ENCODE measurements around the gene ANKHD1.
"Not testable (repeated sequence)": the region's sequence is repeated elsewhere in the genome, so short reads cannot be mapped to it uniquely, and the experiment has no call there.

The ANKHD1 gene

DNA sequence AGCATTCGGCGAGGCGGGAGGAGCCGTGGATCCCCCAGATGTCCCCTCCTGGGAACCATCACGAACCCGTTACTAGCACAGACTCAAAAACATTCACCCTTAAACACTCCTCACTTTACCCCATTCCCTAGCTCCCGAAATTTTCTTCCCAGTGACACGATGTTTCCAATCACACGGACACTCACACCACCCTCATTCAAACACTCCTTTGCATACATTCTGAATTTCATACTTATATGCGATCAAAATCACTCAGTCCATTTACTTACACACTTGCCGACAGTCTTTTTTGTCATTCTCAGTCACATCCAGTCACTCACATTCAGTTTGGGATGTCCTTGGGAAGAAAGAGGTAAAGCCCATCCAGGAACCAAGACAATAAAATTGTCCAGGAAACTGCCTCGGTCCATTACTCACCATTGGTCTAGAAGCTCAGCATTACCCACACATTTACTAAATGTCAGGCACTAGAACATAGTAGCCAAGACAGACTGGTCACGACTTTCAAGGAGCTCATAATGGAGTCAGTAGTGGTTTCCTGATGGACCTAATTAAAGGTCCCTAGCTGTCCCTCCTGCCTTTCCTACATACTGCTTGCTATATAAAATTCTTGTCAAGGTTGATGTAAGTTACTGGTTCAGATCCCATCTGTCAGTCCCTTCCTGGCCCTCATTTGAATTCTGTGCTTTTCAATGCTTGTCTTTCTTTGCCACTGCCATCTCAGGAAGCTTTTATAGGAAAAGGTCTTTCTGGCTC, 163.6 kb downstream of the ANKHD1 start:
- DNase-seq (ENCODE audit: low read depth), result no peak

DNA sequence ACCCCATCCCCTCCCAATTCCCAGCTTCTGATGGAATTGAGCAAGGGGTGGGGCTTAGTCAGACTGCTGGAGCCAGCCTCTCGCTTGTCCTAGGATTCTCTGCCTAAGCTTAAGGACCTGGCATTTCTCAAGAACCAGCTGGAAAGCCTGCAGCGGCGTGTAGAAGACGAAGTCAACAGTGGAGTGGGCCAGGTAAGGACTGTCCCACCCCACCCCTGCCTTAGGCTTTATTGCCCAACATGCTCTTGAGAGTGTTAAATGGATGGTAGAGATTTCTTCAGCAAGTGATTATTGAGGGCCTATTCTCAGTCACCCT, 164.1 kb downstream of the ANKHD1 start:
- no peak for DNase-seq (ENCODE audit: low read depth)

DNA sequence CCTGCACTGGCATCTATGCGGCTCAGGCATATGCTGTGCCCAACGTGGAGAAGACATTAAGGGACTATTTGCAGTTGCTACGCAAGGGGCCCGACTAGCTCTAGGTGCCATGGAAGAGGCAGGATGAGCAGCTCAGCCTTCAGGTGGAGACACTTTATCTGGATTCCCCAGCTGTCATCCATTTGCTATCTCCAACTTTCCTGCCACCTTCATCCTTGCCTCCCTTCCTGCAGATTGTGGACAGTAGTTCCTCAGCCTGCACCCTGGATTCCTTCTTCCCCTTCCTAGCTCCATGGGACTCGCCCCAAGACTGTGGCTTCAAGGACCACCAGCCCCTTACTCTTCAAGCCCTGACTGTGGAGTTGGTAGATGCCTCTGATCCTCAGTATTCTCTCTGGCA, 165.0 kb downstream of the ANKHD1 start:
- DNase-seq (ENCODE audit: low read depth), result no peak

DNA sequence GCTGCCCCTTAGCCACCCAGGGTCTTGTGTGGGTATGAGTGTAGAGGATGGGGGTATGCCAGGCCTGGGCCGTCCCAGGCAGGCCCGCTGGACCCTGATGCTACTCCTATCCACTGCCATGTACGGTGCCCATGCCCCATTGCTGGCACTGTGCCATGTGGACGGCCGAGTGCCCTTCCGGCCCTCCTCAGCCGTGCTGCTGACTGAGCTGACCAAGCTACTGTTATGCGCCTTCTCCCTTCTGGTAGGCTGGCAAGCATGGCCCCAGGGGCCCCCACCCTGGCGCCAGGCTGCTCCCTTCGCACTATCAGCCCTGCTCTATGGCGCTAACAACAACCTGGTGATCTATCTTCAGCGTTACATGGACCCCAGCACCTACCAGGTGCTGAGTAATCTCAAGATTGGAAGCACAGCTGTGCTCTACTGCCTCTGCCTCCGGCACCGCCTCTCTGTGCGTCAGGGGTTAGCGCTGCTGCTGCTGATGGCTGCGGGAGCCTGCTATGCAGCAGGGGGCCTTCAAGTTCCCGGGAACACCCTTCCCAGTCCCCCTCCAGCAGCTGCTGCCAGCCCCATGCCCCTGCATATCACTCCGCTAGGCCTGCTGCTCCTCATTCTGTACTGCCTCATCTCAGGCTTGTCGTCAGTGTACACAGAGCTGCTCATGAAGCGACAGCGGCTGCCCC, 165.6 kb downstream of the ANKHD1 start:
- no peak for DNase-seq (ENCODE audit: low read depth)

DNA sequence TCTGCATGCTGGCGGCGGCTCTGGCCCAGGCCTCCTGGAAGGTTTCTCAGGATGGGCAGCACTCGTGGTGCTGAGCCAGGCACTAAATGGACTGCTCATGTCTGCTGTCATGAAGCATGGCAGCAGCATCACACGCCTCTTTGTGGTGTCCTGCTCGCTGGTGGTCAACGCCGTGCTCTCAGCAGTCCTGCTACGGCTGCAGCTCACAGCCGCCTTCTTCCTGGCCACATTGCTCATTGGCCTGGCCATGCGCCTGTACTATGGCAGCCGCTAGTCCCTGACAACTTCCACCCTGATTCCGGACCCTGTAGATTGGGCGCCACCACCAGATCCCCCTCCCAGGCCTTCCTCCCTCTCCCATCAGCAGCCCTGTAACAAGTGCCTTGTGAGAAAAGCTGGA, 166.2 kb downstream of the ANKHD1 start:
- no peak for DNase-seq (ENCODE audit: low read depth)

DNA sequence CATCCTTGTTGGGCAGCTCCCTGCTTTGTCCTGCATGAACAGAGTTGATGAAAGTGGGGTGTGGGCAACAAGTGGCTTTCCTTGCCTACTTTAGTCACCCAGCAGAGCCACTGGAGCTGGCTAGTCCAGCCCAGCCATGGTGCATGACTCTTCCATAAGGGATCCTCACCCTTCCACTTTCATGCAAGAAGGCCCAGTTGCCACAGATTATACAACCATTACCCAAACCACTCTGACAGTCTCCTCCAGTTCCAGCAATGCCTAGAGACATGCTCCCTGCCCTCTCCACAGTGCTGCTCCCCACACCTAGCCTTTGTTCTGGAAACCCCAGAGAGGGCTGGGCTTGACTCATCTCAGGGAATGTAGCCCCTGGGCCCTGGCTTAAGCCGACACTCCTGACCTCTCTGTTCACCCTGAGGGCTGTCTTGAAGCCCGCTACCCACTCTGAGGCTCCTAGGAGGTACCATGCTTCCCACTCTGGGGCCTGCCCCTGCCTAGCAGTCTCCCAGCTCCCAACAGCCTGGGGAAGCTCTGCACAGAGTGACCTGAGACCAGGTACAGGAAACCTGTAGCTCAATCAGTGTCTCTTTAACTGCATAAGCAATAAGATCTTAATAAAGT, 166.9 kb downstream of the ANKHD1 start:
- no peak for DNase-seq (ENCODE audit: low read depth)

DNA sequence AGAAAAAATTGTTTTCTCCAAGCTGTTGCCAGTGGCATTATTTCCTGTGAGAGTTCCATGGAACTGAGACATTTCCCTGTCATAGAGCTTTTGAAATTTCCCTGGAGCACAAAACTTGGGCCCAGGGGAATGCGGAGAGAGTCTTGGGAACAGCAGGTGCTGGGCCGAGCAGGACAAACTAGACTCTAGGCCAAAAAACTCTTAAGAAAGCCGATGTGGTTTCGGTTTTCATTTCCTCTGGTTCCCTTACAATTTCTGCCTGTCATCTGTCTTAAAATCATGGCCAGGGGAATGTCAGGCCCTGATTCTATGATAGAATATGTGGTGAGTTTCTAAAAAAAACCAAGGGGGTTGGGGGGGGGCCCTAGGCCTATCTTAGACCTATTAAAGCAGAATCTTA, 167.6 kb downstream of the ANKHD1 start:
- no peak for DNase-seq (ENCODE audit: low read depth)

DNA sequence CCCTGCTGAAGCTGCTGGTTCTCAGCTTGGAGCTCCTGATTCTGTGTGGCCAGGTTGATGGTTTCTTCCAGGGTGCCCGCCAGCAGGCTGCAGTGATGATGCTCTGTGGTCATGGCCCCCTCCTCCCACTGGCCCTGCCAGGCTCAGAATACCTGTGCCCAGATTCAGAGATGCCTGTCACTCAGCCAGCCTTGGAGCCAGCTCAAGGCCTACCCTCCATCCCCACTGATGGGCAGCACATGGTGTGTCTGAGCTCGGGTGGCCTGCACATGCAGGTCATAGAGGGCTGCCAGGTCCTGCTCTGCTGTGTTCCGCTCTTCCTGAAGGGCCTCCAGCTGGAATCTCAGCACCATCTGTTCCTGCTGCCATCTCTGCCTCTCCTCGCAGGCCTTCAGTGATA, 168.4 kb downstream of the ANKHD1 start:
- DNase-seq (ENCODE audit: low read depth), result no peak

DNA sequence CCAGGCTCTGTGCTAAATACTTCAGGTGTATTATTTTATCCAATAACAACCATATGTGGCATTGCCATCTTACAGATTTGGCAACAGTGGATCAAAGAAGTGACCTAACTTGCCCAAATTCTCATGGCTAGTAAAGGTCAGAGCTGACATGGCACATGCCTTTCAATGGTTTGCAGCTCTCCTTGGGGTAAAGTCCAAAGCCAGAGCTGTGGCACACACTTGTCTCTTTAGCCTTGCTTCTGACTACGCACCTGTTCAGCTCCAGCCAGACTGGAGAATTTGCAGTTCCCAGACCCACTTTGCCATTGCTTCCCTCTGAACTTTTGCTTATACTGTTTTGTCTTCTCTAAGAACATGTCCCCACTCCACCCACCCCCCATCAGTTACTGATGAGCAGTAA, 168.9 kb downstream of the ANKHD1 start:
- DNase-seq (ENCODE audit: low read depth), result no peak

DNA sequence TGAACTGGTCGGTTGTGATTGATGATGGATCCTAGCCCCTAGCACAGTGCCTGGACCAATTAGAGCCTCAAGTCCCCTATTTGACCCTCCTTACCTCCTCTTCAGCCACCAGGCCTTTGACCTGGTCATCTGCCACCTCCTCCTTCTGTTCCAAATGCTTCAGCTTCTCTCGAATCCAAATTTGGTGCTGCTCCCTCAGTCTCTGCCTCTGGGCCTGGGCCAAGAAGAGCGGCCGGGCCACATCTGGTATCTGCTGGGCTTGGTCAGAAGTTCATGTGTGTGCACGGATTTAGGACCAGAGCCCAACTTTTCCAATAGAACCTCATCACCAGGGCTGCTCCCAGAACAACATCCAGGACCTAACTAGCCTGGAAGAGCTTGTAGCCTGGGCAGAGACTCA, 169.5 kb downstream of the ANKHD1 start:
- DNase-seq (ENCODE audit: low read depth), result no peak

DNA sequence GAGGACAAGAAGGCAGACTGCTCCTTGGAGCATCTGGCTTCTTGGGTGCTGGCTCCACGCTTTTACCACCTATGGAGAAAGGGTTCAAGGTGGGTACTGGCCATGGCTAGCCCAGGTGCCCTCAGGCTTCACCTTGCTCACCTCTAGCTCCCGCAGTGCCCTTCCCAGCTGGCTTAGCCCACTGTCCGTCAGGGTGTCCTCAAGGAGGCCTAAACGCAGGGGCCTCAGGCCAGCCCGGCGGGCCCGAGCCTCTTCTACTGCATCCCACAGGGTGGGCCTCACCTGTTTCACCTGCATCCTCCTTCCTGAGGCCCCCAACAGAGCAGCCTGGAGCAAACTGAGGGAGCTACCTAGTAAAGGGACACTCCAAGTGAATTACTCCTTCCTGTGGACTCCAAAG, 172.1 kb downstream of the ANKHD1 start:
- no peak for DNase-seq (ENCODE audit: low read depth)

DNA sequence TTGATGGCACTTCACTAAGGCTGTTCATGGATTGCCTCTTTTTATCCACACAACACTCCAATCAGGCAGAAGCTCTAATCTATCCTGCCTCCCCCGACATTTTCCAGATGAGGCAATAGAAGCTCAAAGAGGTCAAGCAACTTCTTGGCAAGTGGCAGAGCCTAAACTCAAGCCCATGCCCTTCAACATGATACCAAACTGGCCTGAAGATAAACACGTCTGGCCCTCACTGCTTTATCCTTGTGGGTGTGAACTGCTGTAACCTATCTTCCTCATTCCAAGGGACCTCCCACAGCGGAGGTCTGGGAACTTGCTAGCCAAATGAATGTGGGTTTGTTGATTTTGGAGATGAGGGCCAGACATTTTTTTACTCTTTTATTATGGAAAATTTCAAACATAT, 172.5 kb downstream of the ANKHD1 start:
- no peak for DNase-seq (ENCODE audit: low read depth)

DNA sequence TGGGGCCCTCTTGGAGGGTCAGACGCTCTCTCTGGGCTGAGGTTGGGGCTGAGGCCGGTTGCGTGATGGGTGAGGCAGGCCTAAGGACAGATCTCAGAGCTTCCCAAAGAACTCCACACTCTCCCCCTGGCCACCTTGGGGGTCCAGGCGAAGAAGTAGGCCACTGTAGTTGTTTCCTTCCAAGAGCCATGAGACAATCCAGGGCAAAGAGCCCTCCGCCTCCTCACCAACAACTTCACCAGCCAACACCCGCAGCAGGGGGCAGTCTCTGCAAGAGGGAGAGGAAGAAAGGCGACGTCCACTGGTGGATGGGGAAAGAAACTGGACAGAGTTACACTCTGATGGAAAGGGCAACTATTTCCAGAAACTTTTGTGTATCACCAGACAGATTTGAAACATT, 173.7 kb downstream of the ANKHD1 start:
- DNase-seq (ENCODE audit: low read depth), result no peak

DNA sequence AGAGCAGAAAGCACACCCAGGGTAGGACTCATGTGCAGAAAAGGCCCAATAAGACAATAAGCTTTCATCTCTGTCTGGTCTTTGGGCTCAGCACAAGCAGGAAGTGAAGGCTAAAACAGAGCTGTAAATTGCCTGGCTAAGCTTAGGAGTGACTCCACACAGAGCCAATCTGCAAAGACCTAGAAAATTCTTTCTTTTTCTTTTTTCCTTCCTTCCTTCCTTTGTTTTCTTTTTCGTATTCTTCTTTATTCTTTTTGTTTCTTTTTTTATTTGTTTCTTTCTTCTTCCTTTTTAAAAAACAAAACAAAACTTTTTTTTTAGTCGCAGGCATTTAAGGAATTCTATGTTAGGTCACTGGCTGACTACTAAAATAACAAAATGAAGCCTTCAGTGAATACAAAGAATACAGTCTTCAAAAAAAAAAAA, 175.2 kb downstream of the ANKHD1 start:
- DNase-seq (ENCODE audit: low read depth), result no peak

DNA sequence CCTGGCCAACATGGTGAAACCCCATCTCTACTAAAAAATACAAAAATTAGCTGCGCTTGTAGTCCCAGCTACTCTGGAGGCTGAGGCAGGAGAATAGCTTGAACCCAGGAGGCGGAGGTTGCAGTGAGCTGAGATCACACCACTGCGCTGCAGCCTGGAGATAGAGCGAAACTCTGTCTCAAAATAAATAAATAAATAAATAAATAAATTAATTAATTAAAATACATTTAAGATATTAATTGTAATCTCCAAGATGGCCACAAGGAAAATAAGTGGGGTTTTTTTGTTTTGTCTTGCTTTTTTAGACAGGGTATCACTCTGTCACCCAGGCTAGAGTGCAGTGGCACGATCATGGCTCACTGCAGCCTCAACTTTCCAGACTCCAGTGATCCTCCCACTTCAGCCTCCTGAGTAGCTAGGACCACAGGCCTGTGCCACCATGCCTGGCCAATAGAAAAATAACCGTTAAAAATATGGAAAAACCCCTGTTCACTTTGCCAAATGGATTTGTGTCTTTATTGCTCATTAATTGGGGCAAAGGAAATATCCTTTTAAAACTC, 177.6 kb downstream of the ANKHD1 start:
- DNase-seq (ENCODE audit: low read depth), result not testable (repeated sequence)

DNA sequence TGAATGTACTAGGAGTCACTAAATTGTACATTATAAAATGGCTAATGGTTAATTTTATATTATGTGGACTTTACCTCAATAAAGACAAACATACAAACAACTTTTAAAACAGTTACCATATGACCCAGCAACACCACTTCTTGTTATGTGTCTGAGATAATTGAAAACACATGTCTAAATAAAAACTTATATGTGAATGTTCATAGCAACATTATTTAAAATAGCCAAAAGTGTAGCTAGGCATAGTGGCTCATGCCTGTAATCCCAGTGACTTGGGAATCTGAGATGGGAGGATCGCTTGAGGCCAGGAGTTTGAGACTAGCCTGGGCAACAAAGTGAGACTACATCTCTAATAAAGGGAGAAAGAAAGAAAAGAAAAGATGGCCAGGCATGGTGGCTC, 185.9 kb downstream of the ANKHD1 start:
- DNase-seq (ENCODE audit: low read depth), result no peak

DNA sequence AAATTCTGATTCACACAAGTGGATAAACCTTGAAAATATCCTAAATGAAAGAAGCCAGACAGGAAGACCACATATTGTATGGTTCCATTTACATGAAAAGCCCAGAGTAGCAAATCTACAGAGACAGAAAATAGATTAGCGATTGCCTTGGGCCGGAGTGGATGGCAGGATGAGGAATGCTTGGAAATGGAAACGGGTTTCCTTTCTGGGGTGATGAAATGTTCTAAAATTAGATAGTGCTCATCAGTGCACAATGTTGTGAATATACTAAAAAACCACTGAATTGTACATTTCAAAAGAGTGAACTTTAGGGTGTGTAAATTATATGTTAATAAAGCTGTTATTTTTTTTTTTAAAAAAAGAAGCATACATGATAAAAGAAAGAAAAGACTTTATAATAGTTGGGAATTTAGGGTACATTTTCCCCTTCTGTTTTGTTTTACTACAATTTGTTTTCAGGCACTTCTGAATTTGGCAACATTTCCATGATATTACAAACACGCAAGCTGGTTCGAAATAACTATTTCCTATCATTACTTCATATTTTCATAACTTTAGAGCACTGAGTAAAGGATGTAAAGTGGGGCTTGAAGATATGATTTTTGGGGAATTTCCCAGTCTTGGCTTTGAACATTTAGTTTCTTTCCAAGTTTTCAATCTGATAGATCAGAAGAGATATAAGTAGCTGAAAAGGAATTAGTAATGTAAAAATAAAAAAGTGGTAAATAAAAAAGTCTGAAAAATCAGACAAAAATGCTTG, 186.9 kb downstream of the ANKHD1 start:
- DNase-seq (ENCODE audit: low read depth), result no peak

Measured in activated T-cell treated with anti-CD3 and anti-CD28 coated beads for 24 hours (primary cell).